H1 (cell line): Measurements from ENCODE around the gene SNAPC3. TPM values are rescaled to one million over a fixed set of nuclear protein-coding genes. Genes with fewer than 3 reads are reported as not detected.

Source experiments
- CTCF ChIA-PET: fragments of 300-600 bp; sonication (Branson Sonifier 250); formaldehyde crosslinking; loops from one replicate; lab custom pipeline; 2021; ENCODE audit not compliant: partially characterized antibody; lab: Charles Lee
- POLR2A ChIA-PET: fragments of 300-600 bp; sonication (Branson Sonifier 250); formaldehyde crosslinking; loops from one replicate; lab custom pipeline; 2021; ENCODE audit warnings: inconsistent platforms; ENCODE audit not compliant: partially characterized antibody; lab: Charles Lee
- DNase-seq, 2 experiments: peaks; one replicate each; pipeline versions ENCODE4 v3.0.0 to v3.0.0-alpha.2; 2010 to 2022; ENCODE audit warnings: low spot score in 2 of 2, low read depth in 1 of 2, mixed read lengths in 1 of 2
- FAIRE-seq: peaks from 2 replicates; lab custom pipeline; 2011; peaks lifted over from hg19 to GRCh38; lab: Jason Lieb, UNC
- H2AFZ ChIP-seq: 2 replicates; pipeline ENCODE4 v1.8.1; 2012; ENCODE audit warnings: low read length, inconsistent platforms
- H2AK5ac ChIP-seq: 2 replicates; pipeline ENCODE4 v1.6.1; 2013; ENCODE audit warnings: low read depth, low read length
- H2BK120ac ChIP-seq: replicated peaks from 2 replicates; pipeline ENCODE3; 2013; ENCODE audit warnings: low read depth, low read length, inconsistent platforms
- H2BK12ac ChIP-seq: 2 replicates; pipeline ENCODE4 v1.6.1; 2013; ENCODE audit warnings: low read depth, low read length
- H2BK15ac ChIP-seq: 2 replicates; pipeline ENCODE4 v1.6.1; 2013; ENCODE audit warnings: low read length
- H2BK20ac ChIP-seq: 2 replicates; pipeline ENCODE4 v1.6.1; 2013; ENCODE audit warnings: low read length
- H2BK5ac ChIP-seq: 2 replicates; pipeline ENCODE4 v1.6.1; 2013; ENCODE audit warnings: low read depth, low read length
- H3K14ac ChIP-seq: 2 replicates; pipeline ENCODE4 v1.6.1; 2013; ENCODE audit warnings: inconsistent platforms; ENCODE audit not compliant: insufficient read length
- H3K18ac ChIP-seq: 2 replicates; pipeline ENCODE4 v1.6.1; 2013; ENCODE audit warnings: low read length; ENCODE audit errors: extremely low read depth
- H3K23ac ChIP-seq: 2 replicates; pipeline ENCODE4 v1.6.1; 2013; ENCODE audit warnings: inconsistent platforms; ENCODE audit not compliant: insufficient read length
- H3K23me2 ChIP-seq: 2 replicates; pipeline ENCODE4 v1.6.1; 2013; ENCODE audit warnings: low read depth, low read length
- H3K27ac ChIP-seq: 2 replicates; pipeline ENCODE4 v1.6.1; 2011; ENCODE audit warnings: low read depth, low read length, inconsistent platforms
- H3K27me3 ChIP-seq, 4 experiments: replicated peaks in 1 of 4; 1 replicate in 1 of 4; 2 replicates in 3 of 4; pipeline versions ENCODE4 v1.6.1 to v1.8.1; 2011 to 2013; ENCODE audit warnings: low read length in 3 of 4, mild to moderate bottlenecking in 3 of 4, inconsistent platforms in 2 of 4, mixed read lengths in 2 of 4, moderate library complexity in 1 of 4; ENCODE audit not compliant: control insufficient read depth in 3 of 4, insufficient read depth in 3 of 4; ENCODE audit errors: extremely low read depth in 1 of 4
- H3K36me3 ChIP-seq, 4 experiments: 2 replicates each; pipeline versions ENCODE4 v1.6.1 to v1.8.1; 2011 to 2013; ENCODE audit warnings: mild to moderate bottlenecking in 4 of 4, low read length in 3 of 4, moderate library complexity in 2 of 4, control low read depth in 1 of 4, inconsistent platforms in 1 of 4; ENCODE audit not compliant: insufficient read depth in 4 of 4, control insufficient read depth in 2 of 4
- H3K4ac ChIP-seq: replicated peaks from 2 replicates; pipeline ENCODE3; 2013; ENCODE audit warnings: low read length, low read depth, mixed read lengths, inconsistent platforms; ENCODE audit not compliant: insufficient read length
- H3K4me1 ChIP-seq, 4 experiments: replicated peaks in 1 of 4; 1 replicate in 1 of 4; 2 replicates in 3 of 4; pipeline versions ENCODE4 v1.6.1 to v1.8.1; 2011 to 2013; ENCODE audit warnings: low read length in 3 of 4, inconsistent platforms in 2 of 4, mixed read lengths in 1 of 4; ENCODE audit not compliant: insufficient read depth in 4 of 4, control insufficient read depth in 3 of 4
- H3K4me2 ChIP-seq, 2 experiments: 2 replicates each; pipeline versions ENCODE4 v1.6.1 to v1.8.1; 2011 to 2013; ENCODE audit warnings: low read depth in 2 of 2, low read length in 2 of 2, control low read depth in 1 of 2, inconsistent platforms in 1 of 2, mild to moderate bottlenecking in 1 of 2; ENCODE audit not compliant: insufficient read depth in 1 of 2
- H3K4me3 ChIP-seq, 4 experiments: fragments of 200-600, 300-600 bp in 1 of 4; sonication (generic), shearing (Covaris generic), sonication (Bioruptor Twin) in 1 of 4; 2 replicates each; pipeline versions ENCODE4 v1.5.1 to v1.8.1; 2011 to 2016; ENCODE audit warnings: low read length in 4 of 4, low read depth in 3 of 4, control low read depth in 2 of 4, inconsistent platforms in 2 of 4, mild to moderate bottlenecking in 2 of 4, mixed read lengths in 1 of 4, moderate library complexity in 1 of 4; ENCODE audit not compliant: insufficient read depth in 2 of 4; ENCODE audit errors: extremely low read depth in 1 of 4
- H3K56ac ChIP-seq: replicated peaks from 2 replicates; pipeline ENCODE3; 2013; ENCODE audit warnings: low read depth, mild to moderate bottlenecking, mixed read lengths, low read length, inconsistent platforms; ENCODE audit not compliant: insufficient read length
- H3K79me1 ChIP-seq: 2 replicates; pipeline ENCODE4 v1.6.1; 2013; ENCODE audit warnings: low read depth, low read length, control low read depth
- H3K79me2 ChIP-seq, 2 experiments: 2 replicates each; pipeline versions ENCODE4 v1.6.1 to v1.8.1; 2012 to 2013; ENCODE audit warnings: low read length in 2 of 2, mild to moderate bottlenecking in 2 of 2, inconsistent platforms in 1 of 2; ENCODE audit not compliant: insufficient read depth in 2 of 2, control insufficient read depth in 1 of 2
- H3K9ac ChIP-seq, 4 experiments: replicated peaks in 1 of 4; 1 replicate in 1 of 4; 2 replicates in 3 of 4; pipeline versions ENCODE4 v1.6.1 to v1.8.1; 2011 to 2013; ENCODE audit warnings: low read depth in 3 of 4, low read length in 3 of 4, control low read depth in 2 of 4, mild to moderate bottlenecking in 2 of 4, moderate library complexity in 2 of 4, inconsistent platforms in 1 of 4; ENCODE audit errors: extremely low read depth in 1 of 4
- H3K9me3 ChIP-seq, 2 experiments: 2 replicates each; pipeline versions ENCODE4 v1.6.1 to v1.8.1; 2012 to 2013; ENCODE audit warnings: mild to moderate bottlenecking in 2 of 2, moderate library complexity in 2 of 2, control low read depth in 1 of 2, inconsistent platforms in 1 of 2, low read depth in 1 of 2, low read length in 1 of 2, mixed read lengths in 1 of 2; ENCODE audit not compliant: insufficient read depth in 2 of 2
- H4K20me1 ChIP-seq, 2 experiments: replicated peaks in 1 of 2; 2 replicates each; pipeline versions ENCODE3 to v1.8.1; 2011 to 2013; ENCODE audit warnings: inconsistent platforms in 2 of 2, low read length in 2 of 2, mild to moderate bottlenecking in 1 of 2; ENCODE audit not compliant: insufficient read depth in 2 of 2, control insufficient read depth in 1 of 2
- H4K5ac ChIP-seq: 2 replicates; pipeline ENCODE4 v1.6.1; 2013; ENCODE audit warnings: low read length, low read depth, mixed read lengths, inconsistent platforms; ENCODE audit not compliant: insufficient read length
- H4K8ac ChIP-seq: 2 replicates; pipeline ENCODE4 v1.8.0; 2013; ENCODE audit warnings: mild to moderate bottlenecking, moderate library complexity, low read length, inconsistent platforms; ENCODE audit not compliant: insufficient read depth; ENCODE audit errors: extremely low read depth
- H4K91ac ChIP-seq: replicated peaks from 2 replicates; pipeline ENCODE3; 2013; ENCODE audit warnings: low read length, mixed read lengths, inconsistent platforms; ENCODE audit not compliant: insufficient read length
- FOSL1 ChIP-seq: IDR thresholded peaks from 2 replicates; pipeline ENCODE4 v1.6.1; 2011; ENCODE audit warnings: mild to moderate bottlenecking, low read depth, low read length, moderate library complexity; ENCODE audit not compliant: insufficient read depth
- HDAC6 ChIP-seq: IDR thresholded peaks from one replicate; pipeline ENCODE4 v1.7.1; 2012; ENCODE audit warnings: low read depth, mild to moderate bottlenecking, inconsistent platforms, low read length, moderate library complexity
- SIN3A ChIP-seq, 2 experiments: IDR thresholded peaks in 1 of 2; conservative IDR thresholded peaks in 1 of 2; 2 replicates each; pipeline ENCODE4 v1.6.1; 2011 to 2012; ENCODE audit warnings: low read length in 2 of 2, improper control_type of control experiment in 1 of 2, low read depth in 1 of 2, mild to moderate bottlenecking in 1 of 2
- SIX5 ChIP-seq: IDR thresholded peaks from 2 replicates; pipeline ENCODE4 v1.6.1; 2011; ENCODE audit warnings: mild to moderate bottlenecking, low read depth, low read length
- SP1 ChIP-seq: IDR thresholded peaks from 2 replicates; pipeline ENCODE4 v1.6.1; 2011; ENCODE audit warnings: low read depth, low read length
- TBP ChIP-seq: IDR thresholded peaks from 2 replicates; pipeline ENCODE4 v1.6.1; 2011; ENCODE audit warnings: low read depth, low read length, improper control_type of control experiment
- WGBS, 2 experiments: shearing (Covaris generic) in 1 of 2; methylation state at CpG; one replicate each; pipeline versions ENCODE4 v1.1.6 to v1.1.7; 2013 to 2015; ENCODE audit warnings: low lambda C conversion rate in 2 of 2, mixed read lengths in 2 of 2, inconsistent platforms in 1 of 2, low coverage in 1 of 2, missing lambda C conversion rate in 1 of 2; ENCODE audit not compliant: insufficient replicate concordance in 2 of 2, insufficient coverage in 1 of 2, insufficient read length in 1 of 2; ENCODE audit errors: extremely low coverage in 1 of 2, missing lambda C conversion rate in 1 of 2; 5-methylcytosine and 5-hydroxymethylcytosine counted together
- polyA plus RNA-seq, 7 experiments: library from polyadenylated mRNA; depleted of rRNA in 3 of 7; stranded (reverse) in 5 of 7; unstranded in 2 of 7; fragments of >200 nt in 5 of 7; fragments of 200-250 nt in 2 of 7; gene quantifications; 1 replicate in 5 of 7; 2 replicates in 1 of 7; 4 replicates in 1 of 7; pipeline versions ENCODE4 v1.2.1 to v1.2.3, GENCODE V29; 2011 to 2013; ENCODE audit warnings: missing spikeins in 2 of 7, mixed read lengths in 2 of 7
- total RNA-seq: library from RNA; stranded (reverse); fragmentation: NEBNext Ultra II Directional; extraction: Animal tissue kit (Norgen Biotek cat#: 25700); gene quantifications from 2 replicates; pipeline ENCODE4 v1.2.1, GENCODE V29; 2021

SNAPC3 gene
- total and polyA plus RNA-seq, 2 of the 8 experiments (the other 6 are each of a cell fraction or from before 2014, with no cell fraction given), result 11.9 to 25.8 TPM

GRCh38 chr9:15401266-15401665, 21.4 kb upstream of the SNAPC3 start:
- 90% methylated on average over 8 of the region's 8 CpGs; no CpG with 5 or more reads in 1 of the 2 experiments for WGBS, 2 experiments
- Histone ChIP-seq H3K14ac (no peak overlapping the region), H4K5ac (no peak overlapping the region), H3K4me2 (no peak overlapping the region), H2AFZ (no peak overlapping the region), H3K4me1 (peaks cover 0 to 3% (median 0%) of the 10 kb centered on the region in 4 experiments; a peak in 1 of 7 replicates), H3K18ac (no peak overlapping the region), H3K79me1 (no peaks in the 10 kb centered on the region), H2BK5ac (no peak overlapping the region), H4K8ac (no peak overlapping the region), H2BK120ac (no peak overlapping the region), H3K79me2 (no peaks in the 10 kb centered on the region), H2BK20ac (no peak overlapping the region), H3K23ac (no peak overlapping the region), H2BK15ac (no peak overlapping the region), H3K27ac (no peak overlapping the region), H3K9ac (no peak overlapping the region), H2AK5ac (no peak overlapping the region), H3K4ac (no peak overlapping the region)
- ChIA-PET POLR2A (no interaction called here), CTCF (interaction anchor here (0.6 to 0.7 kb wide), 4 partner anchors 12 to 1210 kb away, joined by 3 read pairs; no protein-coding TSS in a partner anchor)
- DNase-seq, result no peak
- TF ChIP-seq SIN3A (conservative IDR thresholded peaks at IDR 0.05 in 1 of 2, IDR thresholded peaks at IDR 0.05 in 1 of 2; ENCODE audit: low read depth in 1 of 2, low read length in 2 of 2), result no peak
- TF ChIP-seq HDAC6, result no peak
- TF ChIP-seq FOSL1, result no peak
- no peak for TF ChIP-seq SP1
- TF ChIP-seq SIX5, result no peak
- TF ChIP-seq TBP, result no peak
- TF ChIP-seq, all 59 proteins: peak for 0
- Histone ChIP-seq H4K20me1 (no peaks in the 10 kb centered on the region), H3K27me3 (no peaks in the 10 kb centered on the region), H4K91ac (no peak overlapping the region), H3K4me3 (no peak overlapping the region), H3K23me2 (no peaks in the 10 kb centered on the region; the same call in 1 of the 2 replicates), H3K56ac (no peak overlapping the region), H3K36me3 (no peaks in the 10 kb centered on the region), H2BK12ac (no peak overlapping the region), H3K9me3 (peaks cover 2 to 9% of the 10 kb centered on the region in 2 experiments; a peak in 3 of 4 replicates)
- FAIRE-seq, result no peak
